GM21367 (cell line): ENCODE measurements around the gene SIK2.

Source experiments
- ATAC-seq: cut with Tn5 transposase; IDR thresholded peaks from one replicate; pipeline ENCODE4 v1.9.1; 2021; ENCODE audit not compliant: unreplicated experiment

SIK2 gene

DNA sequence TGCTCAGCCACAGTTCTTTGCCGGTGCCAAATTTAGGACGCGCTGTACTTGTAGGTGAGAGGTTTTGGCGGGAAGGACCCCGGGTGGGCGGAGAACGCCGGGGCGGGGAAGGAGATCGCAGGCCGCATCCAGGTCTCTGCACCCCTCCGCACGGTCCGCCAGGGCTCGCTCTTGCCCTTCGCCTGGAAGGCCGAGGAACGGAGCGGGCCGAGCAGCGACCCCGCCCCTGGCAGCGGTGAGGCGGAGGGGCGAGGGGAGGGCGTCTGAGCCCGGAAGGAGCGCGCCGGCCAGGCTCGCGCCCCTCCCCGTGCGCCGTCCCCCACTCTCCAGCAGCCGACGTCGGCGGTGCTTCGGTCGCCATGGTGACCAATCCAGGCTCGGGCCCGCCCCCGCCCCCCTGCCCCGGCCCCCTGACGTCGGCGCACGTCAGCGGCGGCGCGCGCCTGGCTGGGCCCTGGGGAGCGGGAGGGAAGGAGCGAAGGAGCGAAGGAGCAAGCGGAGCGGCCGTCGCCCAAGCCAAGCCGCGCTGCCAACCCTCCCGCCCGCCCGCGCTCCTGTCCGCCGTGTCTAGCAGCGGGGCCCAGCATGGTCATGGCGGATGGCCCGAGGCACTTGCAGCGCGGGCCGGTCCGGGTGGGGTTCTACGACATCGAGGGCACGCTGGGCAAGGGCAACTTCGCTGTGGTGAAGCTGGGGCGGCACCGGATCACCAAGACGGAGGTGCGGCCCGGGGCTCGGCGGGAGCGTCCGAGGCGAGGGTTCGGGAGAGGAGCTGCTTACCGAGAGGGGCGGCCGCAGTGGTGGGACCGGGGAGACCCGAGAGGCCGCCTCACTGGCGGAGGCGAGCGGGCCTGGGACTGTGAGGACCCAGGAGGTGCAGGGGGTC lies at the start of gene SIK2:
Gene SIK2, plus strand, starts transcription at position 471 of the 886 bp plus-strand sequence. Its CDS starts 115 bp downstream, at position 586.
- peak; percentile 82 for ATAC-seq

DNA sequence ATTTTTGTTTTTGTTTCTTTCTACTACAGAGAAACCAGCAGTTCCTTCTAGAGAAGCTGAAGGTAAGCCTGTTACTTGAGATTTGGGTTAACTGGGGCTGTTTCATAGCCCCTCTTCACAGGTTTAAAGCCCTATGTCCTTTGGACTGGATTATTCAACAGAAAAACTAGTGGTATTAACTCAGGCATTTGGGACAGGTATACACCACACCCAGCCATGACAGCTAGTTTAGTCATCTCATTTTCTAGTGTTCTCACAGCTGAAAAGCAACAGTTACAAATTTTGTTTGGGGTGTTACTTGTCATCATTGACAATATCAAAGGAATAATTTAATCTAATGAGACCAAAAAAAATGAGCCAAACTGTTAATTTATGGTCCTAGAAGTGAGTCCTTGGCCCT lies 47.7 kb upstream of the SIK2 start:
- ATAC-seq: no peak

DNA sequence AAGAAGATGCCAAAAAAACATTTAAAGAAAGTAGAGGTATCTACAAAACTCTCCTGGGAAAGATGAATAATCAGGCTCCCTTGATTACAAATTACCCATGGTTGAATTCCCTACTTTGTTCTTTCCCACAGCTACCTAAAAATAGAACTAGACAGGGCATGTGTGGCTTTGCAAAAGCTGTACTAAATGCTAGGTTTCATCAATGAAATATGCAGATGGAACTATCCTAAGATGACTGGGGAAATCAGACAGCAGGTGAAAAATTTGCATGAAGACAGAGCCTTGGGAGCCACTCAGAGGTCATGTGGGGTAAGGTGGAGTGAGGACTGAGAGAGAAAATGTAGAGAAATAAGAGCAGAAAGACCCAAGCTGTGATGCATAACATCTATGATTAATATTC lies 47.0 kb upstream of the SIK2 start:
- no peak for ATAC-seq

DNA sequence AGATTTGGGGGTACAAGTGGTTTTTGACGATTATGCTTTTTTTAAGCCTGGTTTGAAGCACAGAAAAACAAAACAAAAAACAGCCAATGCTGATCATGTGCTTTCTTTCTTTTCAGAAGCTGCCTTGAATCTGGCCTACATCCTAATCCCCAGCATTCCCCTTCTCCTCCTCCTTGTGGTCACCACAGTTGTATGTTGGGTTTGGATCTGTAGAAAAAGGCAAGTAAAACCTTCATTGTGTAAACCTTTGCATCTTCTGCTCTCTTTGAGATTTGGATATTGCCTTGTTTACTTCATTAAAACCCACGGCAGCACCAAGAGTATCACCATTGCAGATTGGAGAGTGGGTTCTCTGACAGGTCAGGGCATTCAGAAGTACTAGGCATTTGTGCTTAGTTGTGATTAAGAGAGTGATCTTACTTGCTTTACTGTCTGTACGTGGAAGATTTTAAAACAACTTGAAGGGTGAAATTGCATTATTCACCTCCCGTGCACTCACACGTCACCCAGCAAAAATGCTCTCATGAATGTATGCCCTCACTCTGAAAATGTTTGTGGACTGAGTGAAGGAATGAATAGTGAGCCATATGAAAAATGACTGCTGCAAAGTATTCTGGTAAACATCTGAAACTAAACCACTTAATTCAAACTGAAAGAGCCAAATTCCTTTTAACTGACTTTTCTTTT lies 44.7 kb upstream of the SIK2 start:
- no peak for ATAC-seq

DNA sequence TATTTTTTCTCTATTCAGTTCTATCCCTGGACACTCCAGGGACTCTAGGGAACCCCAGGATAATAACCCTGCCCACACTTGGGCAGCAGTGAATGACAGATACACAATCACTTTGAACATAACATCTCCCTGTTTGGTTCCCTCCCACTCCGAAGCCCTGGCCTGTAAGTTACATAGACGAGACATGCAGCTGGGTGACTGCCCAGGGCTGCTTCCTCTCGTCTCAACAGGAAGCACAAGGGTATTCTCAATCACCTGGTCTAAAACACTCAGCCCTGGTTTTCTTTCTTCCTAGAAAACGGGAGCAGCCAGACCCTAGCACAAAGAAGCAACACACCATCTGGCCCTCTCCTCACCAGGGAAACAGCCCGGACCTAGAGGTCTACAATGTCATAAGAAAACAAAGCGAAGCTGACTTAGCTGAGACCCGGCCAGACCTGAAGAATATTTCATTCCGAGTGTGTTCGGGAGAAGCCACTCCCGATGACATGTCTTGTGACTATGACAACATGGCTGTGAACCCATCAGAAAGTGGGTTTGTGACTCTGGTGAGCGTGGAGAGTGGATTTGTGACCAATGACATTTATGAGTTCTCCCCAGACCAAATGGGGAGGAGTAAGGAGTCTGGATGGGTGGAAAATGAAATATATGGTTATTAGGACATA lies 42.3 kb upstream of the SIK2 start:
- ATAC-seq: no peak

DNA sequence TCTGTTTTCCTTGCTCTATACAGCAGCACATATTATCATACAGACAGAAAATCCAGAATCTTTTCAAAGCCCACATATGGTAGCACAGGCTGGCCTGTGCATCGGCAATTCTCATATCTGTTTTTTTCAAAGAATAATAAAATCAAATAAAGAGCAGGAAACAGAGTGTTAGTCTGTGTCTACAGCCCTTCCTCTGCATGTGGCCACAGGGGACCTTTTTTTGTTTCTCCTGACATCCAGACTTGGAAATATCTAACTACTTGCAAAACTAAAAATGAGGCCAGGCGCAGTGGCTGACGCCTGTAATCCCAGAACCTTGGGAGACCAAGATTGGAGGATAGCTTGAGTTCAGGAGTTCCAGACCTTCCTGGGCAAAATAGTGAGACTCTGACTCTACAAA lies 41.4 kb upstream of the SIK2 start:
- ATAC-seq: no peak

DNA sequence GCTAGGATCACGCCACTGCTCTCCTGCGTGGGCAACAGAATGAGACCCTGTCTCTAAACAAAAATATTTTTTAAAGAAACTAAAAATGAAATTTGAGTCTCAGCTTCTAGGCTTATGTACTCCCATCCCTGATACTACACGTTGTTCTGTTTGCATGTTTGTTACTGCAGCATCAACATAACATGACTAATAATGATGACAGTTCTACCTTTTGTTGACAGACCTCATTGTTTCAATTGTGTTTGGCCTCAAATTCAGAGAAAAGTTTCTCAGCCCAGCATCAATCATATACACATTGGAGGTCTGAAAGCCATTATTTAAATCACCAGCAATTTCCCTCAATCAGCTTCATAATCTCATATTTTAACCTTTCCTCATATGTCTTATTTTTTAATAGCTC lies 40.9 kb upstream of the SIK2 start:
- ATAC-seq: no peak

DNA sequence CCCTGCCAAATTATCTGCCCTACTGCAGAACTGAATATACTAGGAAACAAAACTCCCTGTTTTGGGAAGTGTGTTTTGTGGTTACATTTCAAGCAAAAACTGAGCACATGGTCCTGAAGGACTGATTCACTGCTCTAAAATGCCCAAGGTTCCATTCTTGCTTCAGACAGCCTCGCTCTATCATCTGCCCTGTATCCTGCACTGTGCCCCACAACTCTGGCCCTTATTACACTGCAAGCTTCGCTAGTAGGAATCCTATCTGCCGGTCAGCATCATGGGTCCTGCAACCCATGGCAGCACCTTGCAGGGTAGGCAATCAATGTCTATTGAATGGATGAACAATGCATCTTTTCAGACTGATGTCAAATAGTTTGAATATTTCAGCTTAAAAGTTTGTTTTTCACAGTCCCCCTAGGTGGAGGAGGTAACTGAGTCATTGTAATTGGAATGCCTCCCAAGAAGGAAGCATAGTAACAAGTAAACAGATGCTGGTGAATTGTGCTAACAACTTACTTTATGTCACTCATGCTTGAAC lies 40.4 kb upstream of the SIK2 start:
- no peak for ATAC-seq

DNA sequence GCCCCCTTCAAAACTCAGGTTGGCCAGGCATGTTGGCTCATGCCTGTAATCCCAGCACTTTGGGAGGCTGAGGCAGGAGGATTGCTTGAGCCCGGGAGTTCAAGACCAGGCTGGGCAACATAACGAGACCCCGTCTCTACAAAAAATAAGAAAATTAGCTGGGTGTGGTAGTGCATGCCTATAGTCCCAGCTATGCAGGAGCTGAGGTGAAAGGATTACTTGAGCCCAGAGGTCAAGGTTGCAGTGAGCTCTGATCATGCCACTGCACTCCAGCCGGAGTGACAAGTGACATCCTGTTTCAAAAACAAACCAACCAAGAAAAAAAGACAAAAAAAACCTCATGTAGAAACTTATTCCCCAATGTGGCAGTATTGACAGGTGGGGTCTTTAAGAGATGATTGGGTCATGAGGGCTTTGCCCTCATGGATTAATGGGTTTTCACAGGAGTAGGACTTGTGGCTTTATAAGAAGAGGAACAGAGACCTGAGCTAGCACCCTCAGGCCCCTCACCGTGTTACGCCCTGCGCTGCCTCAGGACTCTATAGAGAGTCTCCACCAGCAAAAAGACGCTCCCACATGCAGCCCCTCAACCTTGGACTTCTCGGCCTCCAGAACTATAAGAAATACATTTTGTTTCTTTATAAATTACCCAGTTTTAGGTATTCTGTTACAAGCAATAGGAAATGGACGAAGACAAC lies 39.4 kb upstream of the SIK2 start:
- no peak for ATAC-seq

DNA sequence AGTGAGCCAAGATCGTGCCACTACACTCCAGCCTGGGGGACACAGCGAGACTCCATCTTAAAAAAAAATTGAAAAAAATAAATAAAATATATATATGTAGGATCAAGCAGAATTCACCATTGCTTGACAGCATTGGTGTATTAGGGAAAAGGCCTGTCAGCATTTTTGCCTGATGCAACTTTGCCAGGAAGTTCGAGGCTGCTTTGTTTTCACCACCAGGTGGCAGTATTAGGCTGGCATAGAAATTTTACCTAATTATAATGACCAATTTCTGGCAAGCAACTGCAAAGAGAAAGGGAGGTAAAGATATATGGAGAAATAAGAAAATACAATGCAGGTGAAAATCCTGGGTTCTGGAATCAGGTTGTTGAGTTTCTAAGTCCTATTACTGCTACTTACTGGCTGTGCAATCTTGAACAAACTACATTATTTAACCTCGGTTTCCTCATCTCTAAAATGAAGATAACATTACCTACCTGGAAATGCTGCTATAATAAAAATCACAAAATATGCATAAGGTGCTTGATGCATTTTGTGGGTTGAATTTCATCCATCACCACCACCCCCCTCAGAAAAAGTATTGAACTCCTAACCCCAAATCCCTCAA lies 37.0 kb upstream of the SIK2 start:
- no peak for ATAC-seq

DNA sequence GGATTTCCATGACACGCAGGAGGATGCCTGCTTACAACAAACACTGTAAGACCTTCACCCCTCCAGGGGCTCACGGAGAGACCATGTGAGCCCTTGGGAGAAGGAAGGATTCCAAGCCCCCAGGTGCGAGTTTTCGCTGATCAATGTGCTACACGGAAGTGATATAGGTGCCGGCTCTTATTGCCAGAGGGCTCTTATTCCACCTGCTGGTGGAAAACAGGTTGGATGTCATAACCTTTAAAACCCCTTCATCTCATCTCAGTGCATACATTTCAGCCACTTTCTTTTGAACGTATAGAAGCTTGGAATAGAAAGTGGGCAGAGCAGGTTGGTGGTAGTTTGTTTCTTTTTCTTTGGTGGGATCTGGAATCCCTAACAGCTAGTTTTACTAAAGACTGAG lies 35.9 kb upstream of the SIK2 start:
- no peak for ATAC-seq

DNA sequence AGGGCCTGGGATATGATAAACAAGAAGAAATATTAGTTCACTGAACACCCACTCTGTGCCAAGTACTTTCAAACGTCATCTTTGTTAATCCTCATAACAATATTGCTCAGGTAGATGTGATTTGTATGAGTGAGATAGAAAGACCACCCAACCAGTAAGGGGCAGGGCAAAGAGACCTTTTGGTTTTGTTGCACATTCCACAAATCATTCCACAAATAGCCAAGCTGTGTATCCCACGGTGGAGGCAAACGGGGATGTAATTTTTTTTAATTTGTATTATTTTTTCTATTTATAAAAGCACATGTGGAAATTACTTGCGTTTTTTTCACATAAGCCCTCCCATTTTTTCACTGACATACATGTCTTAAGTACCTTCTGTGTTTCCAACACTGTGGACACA lies 32.8 kb upstream of the SIK2 start:
- ATAC-seq: no peak

DNA sequence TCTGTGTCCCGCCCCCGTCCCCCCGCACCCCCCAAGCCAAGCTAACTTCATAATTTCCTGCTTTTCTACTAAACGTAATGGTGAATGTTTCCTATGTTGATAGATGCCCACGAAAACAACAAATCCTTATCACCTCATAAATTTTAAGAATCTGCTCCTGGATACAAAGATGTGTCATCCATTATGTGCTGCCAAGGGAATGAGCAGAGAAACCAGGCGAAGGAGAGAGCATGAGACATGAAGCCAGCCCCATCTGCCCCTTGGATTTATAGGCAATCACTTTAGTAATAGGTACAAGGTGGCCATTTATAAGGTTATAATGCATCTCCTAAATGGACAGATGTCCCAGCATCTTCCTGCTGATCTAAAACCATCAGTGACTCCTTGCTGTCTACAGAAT lies 31.5 kb upstream of the SIK2 start:
- ATAC-seq: no peak

DNA sequence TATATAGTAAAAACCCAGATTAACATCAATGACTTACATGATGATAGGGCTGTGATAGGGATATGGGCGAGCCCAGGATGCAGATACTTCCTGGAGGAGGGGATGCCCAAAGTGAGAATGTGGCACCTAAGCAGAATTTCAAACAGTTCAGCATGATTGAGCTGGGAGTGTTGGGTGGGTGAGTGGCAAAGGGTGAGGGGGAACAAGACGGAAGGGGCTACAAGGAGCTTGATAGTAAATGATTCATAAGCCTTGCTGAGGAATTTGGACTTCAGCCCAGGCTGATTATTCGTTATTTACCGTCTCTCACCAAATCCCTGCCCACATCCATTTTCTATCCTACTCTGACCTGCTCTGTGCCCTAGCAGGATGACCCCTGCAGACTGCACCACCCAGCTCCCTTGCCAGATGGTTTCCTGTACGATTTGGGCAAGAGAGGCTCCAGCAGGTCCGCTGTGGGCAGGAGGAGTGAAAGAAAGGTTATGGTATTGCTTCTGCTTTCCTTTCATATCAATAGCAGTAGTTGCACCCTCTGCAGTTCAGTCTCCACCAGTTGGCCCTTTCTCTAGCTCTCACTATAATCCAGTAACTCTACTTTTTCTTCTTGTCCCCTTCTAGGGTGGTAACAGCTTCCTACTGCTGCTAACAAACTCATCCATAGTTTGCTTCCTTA lies 30.3 kb upstream of the SIK2 start:
- no peak for ATAC-seq

DNA sequence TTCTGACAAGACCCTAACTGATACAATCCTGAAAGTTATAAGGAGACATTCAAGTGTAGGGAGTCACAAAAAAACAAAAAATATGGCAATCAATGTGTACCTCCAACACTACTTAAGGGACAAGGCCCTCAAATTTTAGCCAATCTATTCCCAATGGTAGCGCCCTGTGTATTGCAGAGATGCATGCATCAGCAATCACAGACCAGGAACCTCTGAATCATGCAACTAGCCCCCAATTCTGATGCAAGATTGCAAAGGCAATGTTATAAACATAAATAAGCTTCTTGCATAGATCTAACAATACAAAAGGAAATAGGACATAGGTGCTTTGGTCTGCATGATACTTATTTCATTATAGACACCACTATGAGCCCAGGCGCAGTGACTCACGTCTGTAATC lies 29.7 kb upstream of the SIK2 start:
- no peak for ATAC-seq

DNA sequence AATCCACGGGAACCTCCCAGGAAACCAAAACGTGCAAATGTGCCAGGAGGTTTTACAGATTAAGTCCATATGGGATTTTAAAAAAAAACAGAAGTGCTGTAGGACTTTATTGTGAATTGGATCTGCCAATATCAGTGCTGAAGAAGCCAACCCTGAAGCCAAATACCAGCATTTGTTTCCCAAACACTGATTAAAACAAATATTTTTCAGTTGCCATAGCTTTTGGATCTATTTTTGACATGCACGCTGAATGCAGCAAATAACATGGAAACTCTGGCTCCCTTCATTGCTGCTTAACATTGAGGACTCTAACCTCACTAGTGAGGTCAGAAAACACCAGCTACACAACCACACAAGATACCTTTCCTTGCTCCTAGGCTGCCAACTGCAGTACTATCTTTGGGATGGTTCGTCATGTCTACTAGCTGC lies 28.4 kb upstream of the SIK2 start:
- ATAC-seq: no peak

DNA sequence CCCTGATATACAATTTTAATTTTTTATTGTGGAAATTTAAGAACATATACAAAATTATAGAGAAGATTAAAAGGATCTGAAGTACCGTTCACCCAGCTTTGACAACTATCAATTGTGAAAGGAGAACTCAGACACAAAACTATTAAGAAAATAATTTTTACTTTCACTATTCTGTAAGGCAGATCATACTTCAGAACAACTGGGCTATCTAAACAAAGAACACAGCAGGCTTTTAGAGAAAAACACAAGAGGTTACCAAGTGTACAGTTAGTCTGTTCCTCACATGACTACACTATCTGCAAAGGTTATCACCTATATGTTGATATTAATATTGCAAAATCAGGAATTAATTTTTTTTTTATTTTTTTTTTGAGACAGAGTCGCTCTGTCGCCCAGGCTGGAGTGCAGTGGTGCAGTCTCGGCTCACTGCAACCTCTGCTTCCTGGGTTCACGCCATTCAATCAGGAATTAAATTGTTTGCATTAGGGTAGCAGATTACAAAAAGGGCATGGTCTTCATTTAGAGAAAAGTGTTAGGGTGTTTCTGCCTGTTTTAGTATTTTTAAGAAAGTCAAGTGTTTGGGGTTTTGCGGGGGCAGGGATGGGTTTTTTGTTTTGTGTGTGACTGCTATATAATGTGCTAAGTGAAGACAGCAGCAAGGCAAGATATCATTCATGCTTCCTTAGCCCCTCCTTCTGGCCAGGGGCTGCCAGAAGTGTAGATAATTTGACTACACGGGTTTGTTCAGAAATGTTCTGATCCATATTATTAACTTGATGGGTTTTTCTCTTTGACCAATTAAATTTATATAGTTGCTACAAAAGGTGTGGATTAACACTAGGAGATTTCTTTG lies 27.6 kb upstream of the SIK2 start:
- no peak for ATAC-seq

DNA sequence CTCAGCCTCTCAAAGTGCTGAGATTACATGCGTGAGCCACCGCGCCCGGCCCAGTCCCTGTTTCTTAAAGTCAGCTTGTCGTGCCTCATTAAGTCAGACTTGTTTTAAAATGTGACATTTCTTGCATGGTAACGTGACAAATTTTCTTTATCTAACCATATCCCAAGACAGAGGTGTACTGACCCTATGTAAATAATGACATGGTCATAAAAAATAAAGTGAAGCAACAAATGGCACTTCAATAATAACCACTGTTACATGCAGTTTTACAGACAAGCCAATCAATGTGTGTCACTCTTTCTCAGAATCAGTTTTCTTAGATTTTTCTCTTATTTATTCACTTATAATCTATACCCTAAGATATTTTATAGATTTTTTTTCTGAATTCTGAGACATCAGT lies 26.5 kb upstream of the SIK2 start:
- ATAC-seq: no peak

DNA sequence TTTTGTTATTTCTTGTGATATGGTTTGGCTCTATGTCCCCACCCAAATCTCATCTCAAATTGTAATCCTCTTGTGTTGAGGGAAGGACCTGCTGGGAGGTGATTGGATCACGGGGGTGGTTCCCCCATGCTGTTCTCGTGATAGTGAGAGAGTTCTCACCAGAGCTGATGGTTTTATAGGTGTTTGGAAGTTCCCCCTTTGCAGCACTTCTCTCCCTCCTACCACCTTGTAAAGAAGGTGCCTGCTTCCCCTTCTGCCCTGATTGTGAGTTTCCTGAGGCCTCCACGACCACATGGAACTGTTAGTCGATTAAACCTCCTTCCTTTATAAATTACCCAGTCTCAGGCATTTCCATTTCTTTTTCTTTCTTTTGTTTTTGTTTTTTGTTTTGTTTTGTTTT lies 24.4 kb upstream of the SIK2 start:
- ATAC-seq: no peak
